ENCODE data around the gene ITGB1. TPM values are rescaled to one million over a fixed set of nuclear protein-coding genes. Genes with fewer than 3 reads are reported as not detected.
"Not testable (repeated sequence)": the region's sequence is repeated elsewhere in the genome, so short reads cannot be mapped to it uniquely, and the experiment has no call there.

ITGB1 gene
- total RNA-seq (2014; rRNA removed; shearing (Covaris generic)): 1,448 and 1,992 TPM in 2 replicates

DNA sequence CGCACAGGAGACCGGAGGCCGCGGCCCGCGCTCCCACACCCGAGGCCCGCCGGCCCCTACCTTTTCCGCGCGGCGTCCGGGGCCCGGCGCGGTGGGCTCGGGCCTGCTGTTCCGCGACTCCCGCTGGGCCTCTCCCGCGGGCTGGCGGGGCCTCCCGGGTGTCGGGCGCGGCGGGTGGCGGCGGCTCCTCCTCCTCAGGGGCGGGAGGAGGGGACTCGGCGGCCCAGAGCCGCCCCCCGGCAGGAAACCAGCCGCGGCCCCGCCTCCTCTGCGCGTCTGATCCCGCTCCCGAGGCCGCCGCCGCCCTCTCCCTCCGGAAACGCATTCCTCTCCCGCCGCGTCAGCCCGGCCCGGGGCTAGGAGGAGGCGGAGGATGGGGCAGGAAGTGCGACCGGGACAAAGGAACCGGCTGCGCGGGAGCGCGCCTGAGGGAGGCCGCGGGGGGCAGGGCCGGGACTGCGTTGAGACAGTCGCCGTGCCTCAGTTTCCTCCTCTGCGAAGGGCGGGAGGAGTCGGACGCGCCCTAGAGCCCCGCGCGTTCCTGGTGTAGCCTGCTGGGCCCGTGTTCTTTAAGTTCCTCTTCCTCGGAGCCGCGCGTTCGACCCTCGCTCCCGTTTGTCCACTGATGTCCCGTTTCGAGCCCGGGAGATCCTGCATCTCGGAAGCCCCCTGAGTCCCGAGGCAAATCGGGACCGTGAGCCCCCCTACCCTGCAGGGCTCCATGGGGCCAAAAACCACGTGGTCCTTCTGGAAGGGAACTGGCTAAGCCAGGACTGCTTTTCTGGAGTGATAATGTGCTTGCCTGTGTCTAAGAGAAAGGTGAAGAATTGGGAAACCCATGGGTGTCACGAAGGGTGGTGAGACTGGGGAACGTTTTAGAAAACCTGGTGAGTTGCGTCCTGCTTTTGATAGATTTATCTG, at the start of gene ITGB1:
Gene ITGB1, minus strand, starts transcription at position 146 of the 921 bp plus-strand sequence. CDS start 22,672 bp downstream, outside the sequence.
- Histone ChIP-seq H3K4me1 (replicated peaks) (peaks cover 59% of the 10 kb centered on the region), H3K36me3 (peaks cover 43% of the 10 kb centered on the region), H3K4me3 (peak within 1 kb of the TSS; percentile 98), H3K27me3 (replicated peaks) (no peaks in the 10 kb centered on the region), H3K9me3 (replicated peaks) (no peaks in the 10 kb centered on the region), H3K27ac (peak within 1 kb of the TSS; percentile 99)
- peak; percentile 99 for DNase-seq (ENCODE audit: low read depth in 1 of 2, low spot score in 2 of 2)

DNA sequence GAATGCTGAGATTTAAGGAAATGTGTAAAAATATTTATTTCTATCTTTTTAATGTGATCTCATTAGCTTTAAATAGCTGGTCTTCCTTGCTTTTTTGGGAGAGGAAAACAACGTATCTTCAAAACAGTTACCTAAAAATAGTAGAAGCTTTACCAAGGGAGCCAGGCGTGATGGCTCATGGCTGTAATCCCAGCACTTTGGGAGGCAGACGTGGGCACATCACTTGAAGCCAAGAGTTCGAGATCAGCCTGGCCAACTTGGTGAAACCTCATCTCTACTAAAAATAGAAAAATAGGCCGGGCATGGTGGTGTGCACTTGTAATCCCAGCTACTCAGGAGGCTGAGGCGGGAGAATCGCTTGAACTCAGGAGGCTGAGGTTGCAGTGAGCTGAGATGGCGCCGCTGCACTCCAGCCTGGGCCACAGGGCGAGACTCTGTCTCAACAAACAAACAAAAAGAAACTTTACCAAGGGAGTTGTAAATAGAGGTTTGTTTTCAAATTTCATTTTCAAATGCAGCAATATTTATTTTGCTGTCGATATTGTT, 48.4 kb upstream of the ITGB1 start:
- H3K4me1 ChIP-seq (replicated peaks): peaks cover 55% of the 10 kb centered on the region
- H3K27ac ChIP-seq: peak overlapping the region; percentile 84
- H3K9me3 ChIP-seq (replicated peaks): no peaks in the 10 kb centered on the region
- no peaks in the 10 kb centered on the region for H3K36me3 ChIP-seq
- no peak overlapping the region for H3K4me3 ChIP-seq
- H3K27me3 ChIP-seq (replicated peaks): no peaks in the 10 kb centered on the region
- DNase-seq (ENCODE audit: low read depth in 1 of 2, low spot score in 2 of 2): no peak

DNA sequence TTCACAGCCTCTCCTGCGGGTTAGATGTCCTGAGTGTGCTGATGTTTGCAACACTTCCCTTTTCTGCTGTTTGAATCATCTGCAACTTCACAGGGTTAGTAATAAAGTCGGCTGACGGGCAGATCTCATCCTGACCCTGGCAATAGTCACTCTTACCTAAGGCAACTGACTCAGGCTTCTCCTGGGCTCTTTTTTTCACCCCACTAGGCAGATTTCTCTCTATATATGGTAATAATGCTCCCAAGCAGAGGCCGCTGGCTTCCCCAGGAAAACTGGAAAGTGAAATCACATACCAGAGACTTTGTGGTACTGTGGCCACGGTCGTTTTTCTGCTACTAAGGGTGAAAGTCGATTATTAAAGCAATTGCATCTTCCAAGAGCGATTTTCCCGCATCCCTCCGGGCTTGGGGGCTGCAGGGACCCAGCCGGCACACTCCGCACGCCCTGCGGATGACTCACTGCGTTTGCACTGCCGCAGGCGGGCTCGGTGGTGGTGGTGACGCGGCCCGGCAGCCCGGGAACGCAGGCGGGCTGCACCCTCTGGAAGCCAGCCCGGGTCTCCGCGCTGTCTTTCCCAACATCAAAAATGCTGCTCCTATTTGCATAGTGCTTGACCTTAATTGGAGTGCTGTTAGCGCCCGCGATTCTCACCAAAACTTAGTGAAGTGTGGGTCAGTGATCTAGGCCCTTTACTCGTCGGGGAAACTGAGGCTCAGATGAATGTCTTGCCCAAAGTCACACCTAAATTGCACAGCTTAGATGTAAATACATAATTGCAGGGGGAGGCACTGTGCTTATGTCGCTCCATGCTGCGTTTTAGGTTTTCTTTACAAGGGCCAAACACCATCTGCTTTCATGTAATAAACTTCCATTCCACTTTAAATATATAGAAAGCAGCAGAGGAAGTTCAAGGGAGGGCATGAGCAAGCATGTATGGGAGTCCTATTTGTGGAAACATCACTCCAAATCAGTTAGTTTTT, 47.6 kb upstream of the ITGB1 start:
- Histone ChIP-seq H3K36me3 (no peaks in the 10 kb centered on the region), H3K4me3 (peak overlapping the region; percentile 36), H3K9me3 (replicated peaks) (no peaks in the 10 kb centered on the region), H3K27me3 (replicated peaks) (no peaks in the 10 kb centered on the region), H3K4me1 (replicated peaks) (peaks cover 47% of the 10 kb centered on the region), H3K27ac (peak overlapping the region; percentile 84)
- peak; percentile 94 to 95 for DNase-seq (ENCODE audit: low read depth in 1 of 2, low spot score in 2 of 2)

DNA sequence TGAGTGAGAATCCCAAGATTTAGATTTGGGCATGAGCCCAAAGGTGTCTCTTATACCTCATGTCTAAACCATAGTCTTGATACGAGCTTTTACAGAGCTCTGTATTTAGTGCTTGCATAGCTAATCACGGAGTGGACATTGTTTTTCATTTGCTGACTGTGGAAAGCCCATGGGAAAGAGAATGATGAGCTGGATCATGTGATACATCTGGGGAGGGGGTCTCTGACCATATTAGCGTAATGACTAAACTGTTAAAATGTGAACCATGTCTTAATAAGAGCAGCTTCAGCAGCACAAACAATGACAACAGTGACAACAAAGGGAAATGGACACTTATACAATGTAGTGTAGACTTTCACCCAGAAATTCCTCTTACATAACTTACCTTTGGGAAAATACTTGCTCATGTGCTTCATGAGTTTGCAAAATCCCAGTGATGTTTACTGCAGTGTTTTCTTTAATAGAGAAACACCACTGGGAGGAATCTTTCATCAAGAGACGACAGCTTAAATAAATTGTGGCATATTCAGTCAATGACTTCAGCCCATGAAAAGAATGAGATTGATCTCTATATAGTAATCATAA, 44.0 kb upstream of the ITGB1 start:
- Histone ChIP-seq H3K4me1 (replicated peaks) (peaks cover 27% of the 10 kb centered on the region), H3K4me3 (no peak overlapping the region), H3K9me3 (replicated peaks) (no peaks in the 10 kb centered on the region), H3K36me3 (no peaks in the 10 kb centered on the region), H3K27me3 (replicated peaks) (no peaks in the 10 kb centered on the region), H3K27ac (no peak overlapping the region)
- DNase-seq (ENCODE audit: low read depth in 1 of 2, low spot score in 2 of 2): no peak

DNA sequence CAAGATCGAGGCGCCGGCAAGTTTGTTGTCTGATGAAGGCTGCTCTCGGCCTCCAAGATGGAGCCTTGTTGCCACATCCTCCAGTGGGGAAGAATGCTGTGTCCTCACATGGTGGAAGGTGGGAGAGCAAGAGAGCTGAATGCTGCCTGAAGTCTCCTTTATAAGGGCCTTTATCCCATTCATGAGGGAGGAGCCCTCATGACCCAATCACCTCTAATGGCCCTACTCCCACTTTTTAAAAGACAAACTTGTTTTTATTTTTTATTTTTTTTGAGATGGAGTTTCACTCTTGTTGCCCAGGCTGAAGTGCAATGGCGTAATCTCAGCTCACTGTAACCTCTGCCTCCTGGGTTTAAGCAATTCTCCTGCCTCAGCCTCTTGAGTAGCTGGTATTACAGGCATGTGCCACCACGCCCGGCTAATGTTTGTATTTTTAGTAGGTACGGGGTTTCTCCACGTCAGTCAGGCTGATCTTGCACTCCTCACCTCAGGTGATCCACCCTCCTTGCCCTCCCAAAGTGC, 40.1 kb upstream of the ITGB1 start:
- not testable (repeated sequence) for DNase-seq (ENCODE audit: low read depth in 1 of 2, low spot score in 2 of 2); H3K36me3 ChIP-seq; H3K9me3 ChIP-seq (replicated peaks); H3K27ac ChIP-seq; H3K27me3 ChIP-seq (replicated peaks); H3K4me3 ChIP-seq; H3K4me1 ChIP-seq (replicated peaks)

DNA sequence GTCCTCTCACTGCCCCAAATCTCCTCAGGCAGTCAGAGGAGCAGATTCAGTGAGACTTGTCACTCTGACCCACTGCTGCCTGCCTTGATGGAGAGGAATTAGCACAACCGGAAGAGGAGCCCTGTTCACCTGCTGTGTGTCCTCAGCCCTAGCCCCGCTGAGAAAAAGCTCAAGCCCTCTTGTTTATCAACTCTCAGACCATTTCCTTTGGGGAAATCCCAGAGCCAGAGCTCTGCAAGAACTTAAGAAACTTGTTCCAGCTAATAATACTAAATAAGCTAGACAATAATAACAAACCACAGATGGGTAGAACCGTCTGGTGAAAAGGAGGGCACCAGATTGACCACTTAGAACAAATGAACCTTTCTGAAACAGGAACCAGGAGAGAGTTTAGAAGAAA, 37.7 kb upstream of the ITGB1 start:
- Histone ChIP-seq H3K27ac (no peak overlapping the region), H3K36me3 (no peaks in the 10 kb centered on the region), H3K27me3 (replicated peaks) (no peaks in the 10 kb centered on the region), H3K9me3 (replicated peaks) (no peaks in the 10 kb centered on the region), H3K4me1 (replicated peaks) (peaks cover 5% of the 10 kb centered on the region), H3K4me3 (no peak overlapping the region)
- DNase-seq (ENCODE audit: low read depth in 1 of 2, low spot score in 2 of 2): no peak

DNA sequence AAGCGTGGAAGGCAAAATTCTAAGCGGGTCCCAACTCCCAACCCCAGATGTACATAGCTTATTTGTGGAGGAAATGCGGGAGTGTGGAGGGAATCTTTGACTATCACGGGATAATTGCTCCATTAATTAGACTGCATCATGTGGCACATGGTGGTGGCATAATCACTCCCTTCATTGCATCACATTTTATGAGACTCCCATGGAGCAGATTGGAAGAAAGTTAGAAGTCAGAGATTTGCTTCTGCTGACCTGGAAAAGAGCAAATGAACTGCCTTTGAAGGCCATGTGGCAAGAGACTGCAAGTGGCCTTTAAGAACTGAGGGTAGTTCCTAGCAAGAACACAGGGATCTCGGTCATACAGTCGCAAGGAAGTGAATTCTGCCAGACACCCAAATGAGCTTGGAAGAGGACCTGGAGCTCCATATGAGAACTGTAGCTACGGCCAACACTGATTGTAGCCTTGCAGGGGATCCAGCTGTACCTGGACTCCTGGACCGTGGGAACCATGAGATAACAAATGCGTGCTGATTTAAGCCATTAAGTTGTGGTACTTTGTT, 37.1 kb upstream of the ITGB1 start:
- peaks cover 5% of the 10 kb centered on the region for H3K4me1 ChIP-seq (replicated peaks)
- no peaks in the 10 kb centered on the region for H3K36me3 ChIP-seq
- no peak overlapping the region for H3K27ac ChIP-seq
- DNase-seq (ENCODE audit: low read depth in 1 of 2, low spot score in 2 of 2): no peak
- H3K4me3 ChIP-seq: no peak overlapping the region
- no peaks in the 10 kb centered on the region for H3K9me3 ChIP-seq (replicated peaks)
- no peaks in the 10 kb centered on the region for H3K27me3 ChIP-seq (replicated peaks)

DNA sequence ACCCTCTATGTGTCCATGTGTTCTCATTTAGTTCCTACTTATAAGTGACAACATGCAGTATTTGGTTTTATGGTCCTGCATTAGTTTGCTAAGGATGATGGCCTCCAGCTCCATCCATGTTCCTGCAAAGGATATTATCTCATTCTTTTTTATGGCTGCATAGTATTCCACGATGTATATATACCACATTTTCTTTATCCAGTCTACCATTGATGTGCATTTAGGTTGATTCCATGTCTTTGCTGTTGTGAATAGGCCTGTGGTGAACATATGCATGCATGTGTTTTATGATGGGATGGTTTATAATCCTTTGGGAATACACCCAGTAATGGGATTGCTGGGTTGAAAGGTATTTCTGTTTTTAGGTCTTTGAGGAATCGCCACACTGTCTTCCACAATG, 36.6 kb upstream of the ITGB1 start:
- H3K9me3 ChIP-seq (replicated peaks); H3K36me3 ChIP-seq; H3K27me3 ChIP-seq (replicated peaks); H3K4me1 ChIP-seq (replicated peaks); DNase-seq (ENCODE audit: low read depth in 1 of 2, low spot score in 2 of 2); H3K4me3 ChIP-seq; H3K27ac ChIP-seq: not testable (repeated sequence)

DNA sequence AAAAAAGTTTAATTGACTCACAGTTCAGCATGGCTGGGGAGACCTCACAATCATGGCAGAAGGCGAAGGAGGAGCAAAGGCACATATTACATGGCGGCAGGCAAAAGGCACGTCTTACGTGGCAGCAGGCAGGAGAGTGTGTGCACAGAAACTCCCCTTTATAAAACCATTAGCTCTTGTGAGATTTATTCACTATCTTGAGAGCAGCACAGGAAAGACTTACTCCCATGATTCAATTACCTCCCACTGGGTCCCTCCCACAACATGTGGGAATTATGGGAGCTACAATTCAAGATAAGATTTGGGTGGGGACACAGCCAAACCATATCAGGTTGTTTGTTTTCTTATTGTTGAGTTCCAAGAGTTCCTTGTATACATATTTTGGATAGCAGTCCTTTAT, 34.3 kb upstream of the ITGB1 start:
- not testable (repeated sequence) for H3K36me3 ChIP-seq; DNase-seq (ENCODE audit: low read depth in 1 of 2, low spot score in 2 of 2); H3K9me3 ChIP-seq (replicated peaks); H3K27ac ChIP-seq; H3K4me3 ChIP-seq; H3K4me1 ChIP-seq (replicated peaks); H3K27me3 ChIP-seq (replicated peaks)

DNA sequence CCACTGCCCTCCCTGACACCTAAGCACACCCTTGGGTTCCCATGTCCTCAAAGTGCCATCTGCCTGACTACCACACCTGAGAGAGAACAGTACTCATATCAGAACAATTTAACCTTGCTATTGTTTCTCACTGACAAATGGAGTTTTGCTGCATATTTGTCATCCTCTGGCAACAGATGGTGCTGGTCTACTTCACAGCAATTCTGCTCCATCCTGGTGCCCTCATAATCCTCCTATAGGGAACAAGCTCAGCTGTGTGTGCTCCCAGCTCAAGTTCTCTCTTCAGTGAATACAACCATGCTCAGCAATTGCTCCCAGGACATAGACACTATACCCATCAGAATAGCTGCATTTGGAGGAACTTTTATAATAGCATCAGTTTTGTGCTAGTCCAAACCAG, 32.8 kb upstream of the ITGB1 start:
- H3K27ac ChIP-seq: no peak overlapping the region
- no peak overlapping the region for H3K4me3 ChIP-seq
- peaks cover 10% of the 10 kb centered on the region for H3K4me1 ChIP-seq (replicated peaks)
- no peaks in the 10 kb centered on the region for H3K27me3 ChIP-seq (replicated peaks)
- H3K9me3 ChIP-seq (replicated peaks): no peaks in the 10 kb centered on the region
- no peaks in the 10 kb centered on the region for H3K36me3 ChIP-seq
- no peak for DNase-seq (ENCODE audit: low read depth in 1 of 2, low spot score in 2 of 2)

DNA sequence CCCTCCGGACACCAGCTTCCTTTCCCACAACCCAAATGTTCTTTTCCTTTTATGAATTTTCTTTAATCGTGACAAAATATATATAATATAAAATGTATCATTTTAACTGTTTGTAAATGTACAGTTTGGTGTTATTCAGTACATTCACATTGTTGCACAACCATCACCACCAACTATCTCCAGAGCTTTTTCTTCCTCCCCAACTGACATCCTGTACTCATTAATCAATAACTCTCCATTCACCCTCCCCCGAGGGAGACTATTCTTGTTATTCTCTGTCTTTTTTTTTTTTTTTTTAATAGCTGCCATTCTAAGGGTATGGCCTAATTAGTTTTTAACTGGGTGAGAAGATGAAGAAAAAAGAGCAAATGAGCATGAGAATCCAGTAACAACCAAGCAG, 30.6 kb upstream of the ITGB1 start:
- H3K9me3 ChIP-seq (replicated peaks): no peaks in the 10 kb centered on the region
- H3K27ac ChIP-seq: no peak overlapping the region
- no peaks in the 10 kb centered on the region for H3K36me3 ChIP-seq
- DNase-seq (ENCODE audit: low read depth in 1 of 2, low spot score in 2 of 2): no peak
- no peak overlapping the region for H3K4me3 ChIP-seq
- peaks cover 31% of the 10 kb centered on the region for H3K4me1 ChIP-seq (replicated peaks)
- H3K27me3 ChIP-seq (replicated peaks): no peaks in the 10 kb centered on the region

DNA sequence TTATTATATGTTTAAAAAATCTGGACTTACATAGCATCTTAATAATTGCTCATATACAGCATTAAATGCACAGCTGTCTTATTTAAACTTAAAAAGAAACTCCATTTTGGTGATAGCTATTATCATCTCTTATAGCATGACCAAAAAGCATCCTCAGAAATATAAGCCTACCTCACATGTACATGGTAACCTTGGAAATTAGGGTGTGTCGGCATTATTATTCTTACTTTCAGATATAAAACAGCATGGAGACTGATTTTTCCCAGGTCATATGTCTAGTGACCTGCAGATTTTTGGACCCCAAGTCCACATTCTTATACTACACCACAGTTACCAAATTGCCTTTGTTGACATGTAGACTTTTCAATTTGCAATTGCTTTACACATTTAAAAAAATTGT, 29.1 kb upstream of the ITGB1 start:
- Histone ChIP-seq H3K4me1 (replicated peaks) (peaks cover 39% of the 10 kb centered on the region), H3K9me3 (replicated peaks) (no peaks in the 10 kb centered on the region; the same call in 1 of the 2 replicates), H3K36me3 (no peaks in the 10 kb centered on the region), H3K27me3 (replicated peaks) (no peaks in the 10 kb centered on the region), H3K4me3 (no peak overlapping the region), H3K27ac (no peak overlapping the region)
- DNase-seq (ENCODE audit: low read depth in 1 of 2, low spot score in 2 of 2): no peak

Measured in SJSA1 (cell line).